ENCODE data around the gene PTRH2. TPM values are rescaled to one million over a fixed set of nuclear protein-coding genes. Genes with fewer than 3 reads are reported as not detected.
A peak's percentile ranks its signal among the peaks of the same experiment; 100 is the strongest.

PTRH2 gene
- total RNA-seq (2021) (30.0 to 32.6 TPM (median 30.5 TPM) in 3 replicates), Bru-seq, nascent RNA (percentile 97 among the genes with signal in this experiment)
- long read RNA-seq, experiment 1, full-length matches to known transcripts, result 96 of 107 reads
- long read RNA-seq, experiment 1, partial matches to known transcripts, result 2 of 107 reads
- long read RNA-seq, experiment 1, other reads (novel, unspliced or antisense), result 9 of 107 reads
- long read RNA-seq, experiment 2, full-length matches to known transcripts, result 45 of 49 reads
- long read RNA-seq, experiment 2, partial matches to known transcripts, result 1 of 49 reads
- long read RNA-seq, experiment 2, other reads (novel, unspliced or antisense), result 3 of 49 reads
- long read RNA-seq, experiment 3, full-length matches to known transcripts, result 49 of 59 reads
- long read RNA-seq, experiment 3, partial matches to known transcripts, result 1 of 59 reads
- long read RNA-seq, experiment 3, other reads (novel, unspliced or antisense), result 9 of 59 reads

DNA sequence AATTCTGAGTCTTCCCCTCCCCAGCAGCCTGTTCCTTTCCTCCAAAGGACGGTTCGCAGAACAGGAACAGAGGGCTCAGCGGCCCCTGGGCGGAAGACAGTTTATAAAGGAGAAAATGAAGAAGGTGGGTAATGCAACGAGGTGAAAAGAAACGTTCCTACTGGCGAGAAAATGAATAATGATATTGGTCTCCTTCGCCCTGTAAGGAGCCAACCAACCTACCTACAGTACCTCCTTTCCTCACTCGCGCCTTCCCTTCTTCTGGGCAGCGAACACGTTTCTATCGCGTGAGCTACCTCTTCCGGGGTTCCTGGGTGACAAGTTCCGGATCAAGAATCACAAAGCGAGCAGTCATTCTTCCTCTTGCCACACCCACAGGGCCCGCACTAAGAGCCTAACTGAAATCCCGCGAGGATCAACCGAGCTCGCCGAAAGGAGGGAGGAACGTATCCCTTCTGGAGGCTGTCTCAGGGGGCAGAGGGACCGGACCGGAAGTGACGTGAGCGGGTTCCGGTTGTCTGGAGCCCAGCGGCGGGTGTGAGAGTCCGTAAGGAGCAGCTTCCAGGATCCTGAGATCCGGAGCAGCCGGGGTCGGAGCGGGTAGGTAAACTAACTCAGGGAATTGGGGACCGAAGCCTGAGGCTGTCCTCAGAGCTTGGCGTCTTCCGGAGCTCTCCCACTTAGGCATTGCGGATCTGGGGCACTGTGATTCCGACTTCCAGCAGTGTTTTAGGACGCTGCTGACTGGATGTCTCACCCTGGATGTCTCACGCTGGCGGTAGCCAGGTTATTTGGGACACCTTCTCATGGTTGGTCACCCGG, at the start of gene PTRH2, which contains the start of gene VMP1:
Gene PTRH2, minus strand, starts transcription at position 282 of the 822 bp plus-strand sequence. CDS start 9,452 bp downstream, outside the sequence.
Gene VMP1, plus strand, starts transcription at position 506 of the 822 bp plus-strand sequence. CDS start 23,793 bp downstream, outside the sequence.
- ChIA-PET CTCF (interaction anchor here (0.8 to 2.1 kb wide), 6 partner anchors 46 to 378 kb away, joined by 3 to 12 read pairs (median 3); partner anchors contain the start of gene CLTC), POLR2A (interaction anchor here (0.7 to 1.9 kb wide), 8 partner anchors 14 to 554 kb away, joined by 3 to 10 read pairs (median 4); partner anchors contain the start of genes PRR11 and SKA2)
- Mint-ChIP-seq H3K27me3 (ENCODE audit: low read depth) (no peaks in the 10 kb centered on the region), H3K27ac (peak within 1 kb of the TSS; percentile 98), H3K9me3 (no peaks in the 10 kb centered on the region), H3K36me3 (peaks cover 9% of the 10 kb centered on the region), H3K4me3 (peak within 1 kb of the TSS; percentile 98), H3K4me1 (peaks cover 30% of the 10 kb centered on the region)
- TF ChIP-seq SOX15 (CRISPR knock-in tag; IDR thresholded peaks at IDR 0.05) (no peak), SP1 (CRISPR knock-in tag; conservative IDR thresholded peaks at IDR 0.05) (peak; percentile 70), TEAD1 (CRISPR knock-in tag; IDR thresholded peaks at IDR 0.05) (0 out of 2 replicates have a peak, but pooled peaks have one; percentile 15), MYBL2 (CRISPR knock-in tag; IDR thresholded peaks at IDR 0.05) (0 out of 2 replicates have a peak, but pooled peaks have one; percentile 15), FOXP1 (CRISPR knock-in tag; IDR thresholded peaks at IDR 0.05; ENCODE audit: borderline replicate concordance) (peak; percentile 11; the same call in 1 of the 2 replicates), ETV6 (CRISPR knock-in tag; IDR thresholded peaks at IDR 0.05) (no peak), TP53 (CRISPR knock-in tag; IDR thresholded peaks at IDR 0.05) (no peak), CREM (CRISPR knock-in tag; IDR thresholded peaks at IDR 0.05) (peak; percentile 95), NR2C2 (CRISPR knock-in tag; IDR thresholded peaks at IDR 0.05) (peak; percentile 79), GABPB1 (CRISPR knock-in tag; IDR thresholded peaks at IDR 0.05) (peak; percentile 79), FOXK1 (CRISPR knock-in tag; IDR thresholded peaks at IDR 0.05) (peak; percentile 75), ZBTB21 (CRISPR knock-in tag; IDR thresholded peaks at IDR 0.05; ENCODE audit: borderline replicate concordance) (no peak)
- TF ChIP-seq, protein P1, sequence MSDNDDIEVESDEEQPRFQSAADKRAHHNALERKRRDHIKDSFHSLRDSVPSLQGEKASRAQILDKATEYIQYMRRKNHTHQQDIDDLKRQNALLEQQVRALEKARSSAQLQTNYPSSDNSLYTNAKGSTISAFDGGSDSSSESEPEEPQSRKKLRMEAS (CRISPR knock-in tag; IDR thresholded peaks at IDR 0.05), result peak; percentile 89
- TF ChIP-seq, protein P2, sequence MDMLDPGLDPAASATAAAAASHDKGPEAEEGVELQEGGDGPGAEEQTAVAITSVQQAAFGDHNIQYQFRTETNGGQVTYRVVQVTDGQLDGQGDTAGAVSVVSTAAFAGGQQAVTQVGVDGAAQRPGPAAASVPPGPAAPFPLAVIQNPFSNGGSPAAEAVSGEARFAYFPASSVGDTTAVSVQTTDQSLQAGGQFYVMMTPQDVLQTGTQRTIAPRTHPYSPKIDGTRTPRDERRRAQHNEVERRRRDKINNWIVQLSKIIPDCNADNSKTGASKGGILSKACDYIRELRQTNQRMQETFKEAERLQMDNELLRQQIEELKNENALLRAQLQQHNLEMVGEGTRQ (CRISPR knock-in tag; IDR thresholded peaks at IDR 0.05), result no peak
- TF ChIP-seq, protein P3, sequence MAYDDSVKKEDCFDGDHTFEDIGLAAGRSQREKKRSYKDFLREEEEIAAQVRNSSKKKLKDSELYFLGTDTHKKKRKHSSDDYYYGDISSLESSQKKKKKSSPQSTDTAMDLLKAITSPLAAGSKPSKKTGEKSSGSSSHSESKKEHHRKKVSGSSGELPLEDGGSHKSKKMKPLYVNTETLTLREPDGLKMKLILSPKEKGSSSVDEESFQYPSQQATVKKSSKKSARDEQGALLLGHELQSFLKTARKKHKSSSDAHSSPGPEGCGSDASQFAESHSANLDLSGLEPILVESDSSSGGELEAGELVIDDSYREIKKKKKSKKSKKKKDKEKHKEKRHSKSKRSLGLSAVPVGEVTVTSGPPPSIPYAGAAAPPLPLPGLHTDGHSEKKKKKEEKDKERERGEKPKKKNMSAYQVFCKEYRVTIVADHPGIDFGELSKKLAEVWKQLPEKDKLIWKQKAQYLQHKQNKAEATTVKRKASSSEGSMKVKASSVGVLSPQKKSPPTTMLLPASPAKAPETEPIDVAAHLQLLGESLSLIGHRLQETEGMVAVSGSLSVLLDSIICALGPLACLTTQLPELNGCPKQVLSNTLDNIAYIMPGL (CRISPR knock-in tag; IDR thresholded peaks at IDR 0.05), result peak; percentile 68; the same call in 1 of the 2 replicates
- ATAC-seq (peak; percentile 99), DNase-seq (ENCODE audit: low spot score) (peak; percentile 98)

DNA sequence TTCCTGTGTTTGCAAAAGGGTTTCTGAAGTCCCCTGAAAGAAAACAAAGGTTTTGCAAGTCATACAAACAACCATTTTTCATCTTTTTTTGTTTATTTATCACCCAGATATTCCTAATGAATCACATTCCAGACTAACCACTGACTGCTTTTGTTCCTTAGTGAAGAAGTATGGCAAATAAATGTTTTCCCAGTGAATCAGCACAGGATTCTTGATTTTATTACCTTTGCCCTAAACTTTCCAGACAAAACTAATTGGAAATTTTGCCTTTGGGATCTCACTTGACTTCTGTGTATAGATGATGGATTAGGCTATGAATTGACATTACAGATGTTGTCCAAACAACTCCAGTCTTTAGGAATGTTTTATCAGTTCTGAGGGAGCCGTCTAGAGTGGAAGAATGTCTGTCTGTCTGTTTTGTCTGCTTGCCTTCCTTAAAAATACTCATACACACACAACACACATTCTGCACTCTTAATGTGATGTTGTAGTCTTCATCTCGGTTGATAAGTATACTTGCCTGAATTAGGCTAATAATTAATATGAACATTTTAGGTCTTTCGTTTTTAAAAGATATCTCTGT, 49.1 kb upstream of the PTRH2 start:
- ChIA-PET CTCF (no interaction called here), POLR2A (interaction anchor here (0.6 kb wide), 1 partner anchor 388 kb away, joined by 4 read pairs; no protein-coding TSS in a partner anchor)
- Mint-ChIP-seq H3K27ac (peak overlapping the region; percentile 84), H3K27me3 (ENCODE audit: low read depth) (no peaks in the 10 kb centered on the region), H3K4me3 (no peak overlapping the region), H3K9me3 (peaks cover 7% of the 10 kb centered on the region), H3K36me3 (peaks cover 21% of the 10 kb centered on the region), H3K4me1 (peaks cover 4% of the 10 kb centered on the region)
- ATAC-seq, result no peak
- no peak for DNase-seq (ENCODE audit: low spot score)
- TF ChIP-seq RORB (CRISPR knock-in tag; IDR thresholded peaks at IDR 0.05) (no peak), NR2C2 (CRISPR knock-in tag; IDR thresholded peaks at IDR 0.05) (no peak), FOXJ3 (CRISPR knock-in tag; IDR thresholded peaks at IDR 0.05; ENCODE audit: borderline replicate concordance) (no peak), NFYB (CRISPR knock-in tag; conservative IDR thresholded peaks at IDR 0.05; ENCODE audit: low read depth) (no peak), OVOL2 (CRISPR knock-in tag; IDR thresholded peaks at IDR 0.05; ENCODE audit: borderline replicate concordance) (no peak)
- TF ChIP-seq, protein P4, sequence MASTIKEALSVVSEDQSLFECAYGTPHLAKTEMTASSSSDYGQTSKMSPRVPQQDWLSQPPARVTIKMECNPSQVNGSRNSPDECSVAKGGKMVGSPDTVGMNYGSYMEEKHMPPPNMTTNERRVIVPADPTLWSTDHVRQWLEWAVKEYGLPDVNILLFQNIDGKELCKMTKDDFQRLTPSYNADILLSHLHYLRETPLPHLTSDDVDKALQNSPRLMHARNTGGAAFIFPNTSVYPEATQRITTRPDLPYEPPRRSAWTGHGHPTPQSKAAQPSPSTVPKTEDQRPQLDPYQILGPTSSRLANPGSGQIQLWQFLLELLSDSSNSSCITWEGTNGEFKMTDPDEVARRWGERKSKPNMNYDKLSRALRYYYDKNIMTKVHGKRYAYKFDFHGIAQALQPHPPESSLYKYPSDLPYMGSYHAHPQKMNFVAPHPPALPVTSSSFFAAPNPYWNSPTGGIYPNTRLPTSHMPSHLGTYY (CRISPR knock-in tag; IDR thresholded peaks at IDR 0.05), result no peak
- TF ChIP-seq, protein P5, sequence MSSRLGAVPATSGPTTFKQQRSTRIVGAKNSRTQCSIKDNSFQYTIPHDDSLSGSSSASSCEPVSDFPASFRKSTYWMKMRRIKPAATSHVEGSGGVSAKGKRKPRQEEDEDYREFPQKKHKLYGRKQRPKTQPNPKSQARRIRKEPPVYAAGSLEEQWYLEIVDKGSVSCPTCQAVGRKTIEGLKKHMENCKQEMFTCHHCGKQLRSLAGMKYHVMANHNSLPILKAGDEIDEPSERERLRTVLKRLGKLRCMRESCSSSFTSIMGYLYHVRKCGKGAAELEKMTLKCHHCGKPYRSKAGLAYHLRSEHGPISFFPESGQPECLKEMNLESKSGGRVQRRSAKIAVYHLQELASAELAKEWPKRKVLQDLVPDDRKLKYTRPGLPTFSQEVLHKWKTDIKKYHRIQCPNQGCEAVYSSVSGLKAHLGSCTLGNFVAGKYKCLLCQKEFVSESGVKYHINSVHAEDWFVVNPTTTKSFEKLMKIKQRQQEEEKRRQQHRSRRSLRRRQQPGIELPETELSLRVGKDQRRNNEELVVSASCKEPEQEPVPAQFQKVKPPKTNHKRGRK (CRISPR knock-in tag; IDR thresholded peaks at IDR 0.05; ENCODE audit: borderline replicate concordance), result no peak
- TF ChIP-seq, protein P6, sequence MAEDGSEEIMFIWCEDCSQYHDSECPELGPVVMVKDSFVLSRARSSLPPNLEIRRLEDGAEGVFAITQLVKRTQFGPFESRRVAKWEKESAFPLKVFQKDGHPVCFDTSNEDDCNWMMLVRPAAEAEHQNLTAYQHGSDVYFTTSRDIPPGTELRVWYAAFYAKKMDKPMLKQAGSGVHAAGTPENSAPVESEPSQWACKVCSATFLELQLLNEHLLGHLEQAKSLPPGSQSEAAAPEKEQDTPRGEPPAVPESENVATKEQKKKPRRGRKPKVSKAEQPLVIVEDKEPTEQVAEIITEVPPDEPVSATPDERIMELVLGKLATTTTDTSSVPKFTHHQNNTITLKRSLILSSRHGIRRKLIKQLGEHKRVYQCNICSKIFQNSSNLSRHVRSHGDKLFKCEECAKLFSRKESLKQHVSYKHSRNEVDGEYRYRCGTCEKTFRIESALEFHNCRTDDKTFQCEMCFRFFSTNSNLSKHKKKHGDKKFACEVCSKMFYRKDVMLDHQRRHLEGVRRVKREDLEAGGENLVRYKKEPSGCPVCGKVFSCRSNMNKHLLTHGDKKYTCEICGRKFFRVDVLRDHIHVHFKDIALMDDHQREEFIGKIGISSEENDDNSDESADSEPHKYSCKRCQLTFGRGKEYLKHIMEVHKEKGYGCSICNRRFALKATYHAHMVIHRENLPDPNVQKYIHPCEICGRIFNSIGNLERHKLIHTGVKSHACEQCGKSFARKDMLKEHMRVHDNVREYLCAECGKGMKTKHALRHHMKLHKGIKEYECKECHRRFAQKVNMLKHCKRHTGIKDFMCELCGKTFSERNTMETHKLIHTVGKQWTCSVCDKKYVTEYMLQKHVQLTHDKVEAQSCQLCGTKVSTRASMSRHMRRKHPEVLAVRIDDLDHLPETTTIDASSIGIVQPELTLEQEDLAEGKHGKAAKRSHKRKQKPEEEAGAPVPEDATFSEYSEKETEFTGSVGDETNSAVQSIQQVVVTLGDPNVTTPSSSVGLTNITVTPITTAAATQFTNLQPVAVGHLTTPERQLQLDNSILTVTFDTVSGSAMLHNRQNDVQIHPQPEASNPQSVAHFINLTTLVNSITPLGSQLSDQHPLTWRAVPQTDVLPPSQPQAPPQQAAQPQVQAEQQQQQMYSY (CRISPR knock-in tag; IDR thresholded peaks at IDR 0.05), result no peak

Data from WTC11 (cell line).